K562 (cell line): Measurements from ENCODE around the gene JUND. TPM values are rescaled to one million over a fixed set of nuclear protein-coding genes. Genes with fewer than 3 reads are reported as not detected.

Source experiments
- CBX8 ChIP-seq: fragments of 200-600 bp; sonication (generic); IDR thresholded peaks from 2 replicates; pipeline ENCODE4 v1.6.1; 2012; ENCODE audit warnings: borderline replicate concordance, mixed run types, low read depth, mild to moderate bottlenecking, moderate library complexity, mixed read lengths, low read length, control low read depth, inconsistent platforms; ENCODE audit not compliant: poor library complexity, severe bottlenecking; ENCODE audit errors: extremely low read depth
- CSDE1 ChIP-seq, 2 experiments: fragments of 450-650 bp; IDR thresholded peaks; 2 replicates each; pipeline ENCODE4 v1.6.1; 2016; ENCODE audit warnings: mild to moderate bottlenecking in 1 of 2
- DPF2 ChIP-seq: fragments of 450-650 bp; IDR thresholded peaks from 2 replicates; pipeline ENCODE4 v1.6.1; 2016
- HDAC1 ChIP-seq, 2 experiments: fragments of 450-650 bp; IDR thresholded peaks; 2 replicates each; pipeline ENCODE4 v1.6.1; 2016 to 2017; ENCODE audit warnings: inconsistent platforms in 1 of 2, mild to moderate bottlenecking in 1 of 2, moderate library complexity in 1 of 2
- HDAC6 ChIP-seq: IDR thresholded peaks from 2 replicates; pipeline ENCODE4 v1.6.1; 2012; ENCODE audit warnings: low read depth, mild to moderate bottlenecking, control low read depth, inconsistent platforms, low read length, moderate library complexity
- MCM2 ChIP-seq: fragments of 450-650 bp; IDR thresholded peaks from 2 replicates; pipeline ENCODE4 v1.6.1; 2017; ENCODE audit warnings: low read depth, mild to moderate bottlenecking
- RBM22 ChIP-seq: fragments of 200-400 bp; formaldehyde crosslinking; IDR thresholded peaks from 2 replicates; pipeline ENCODE4 v1.6.1; 2018; ENCODE audit warnings: low read length, low read depth; ENCODE audit not compliant: poor library complexity, severe bottlenecking
- RBM25 ChIP-seq: fragments of 200-400 bp; formaldehyde crosslinking; IDR thresholded peaks from 2 replicates; pipeline ENCODE4 v1.6.1; 2018; ENCODE audit warnings: low read length, low read depth, moderate library complexity; ENCODE audit not compliant: severe bottlenecking
- SMAD1 ChIP-seq: fragments of 150-350 bp; IDR thresholded peaks from 2 replicates; pipeline ENCODE4 v1.6.1; 2014; ENCODE audit warnings: low read length, low read depth; ENCODE audit not compliant: partially characterized antibody
- TAF1 ChIP-seq: IDR thresholded peaks from 2 replicates; pipeline ENCODE4 v1.6.1; 2011; ENCODE audit warnings: mild to moderate bottlenecking, low read length, moderate library complexity; ENCODE audit not compliant: insufficient read depth, control insufficient read depth, severe bottlenecking; ENCODE audit errors: extremely low read depth
- TAF15 ChIP-seq: fragments of 200-400 bp; formaldehyde crosslinking; IDR thresholded peaks from 2 replicates; pipeline ENCODE4 v1.6.1; 2017; ENCODE audit warnings: mild to moderate bottlenecking, low read depth, low read length, moderate library complexity
- TAF9B ChIP-seq: fragments of 450-650 bp; IDR thresholded peaks from 2 replicates; pipeline ENCODE4 v1.6.1; 2018; ENCODE audit warnings: mild to moderate bottlenecking; ENCODE audit not compliant: partially characterized antibody
- TOE1 ChIP-seq, 2 experiments: fragments of 450-650 bp in 1 of 2; sonication (generic) in 1 of 2; formaldehyde crosslinking in 1 of 2; IDR thresholded peaks; 2 replicates each; pipeline versions ENCODE4 v1.7.1 to v1.8.0; 2016 to 2022; ENCODE audit warnings: borderline replicate concordance in 2 of 2, mild to moderate bottlenecking in 2 of 2, antibody characterized with exemption in 1 of 2, inconsistent platforms in 1 of 2, low read depth in 1 of 2, missing genetic modification reagents in 1 of 2, moderate library complexity in 1 of 2
- U2AF2 ChIP-seq: fragments of 200-400 bp; formaldehyde crosslinking; optimal IDR thresholded peaks from 2 replicates; pipeline ENCODE3; 2017; ENCODE audit warnings: low read depth, mild to moderate bottlenecking, low read length
- ZBTB8A ChIP-seq: fragments of 450-650 bp; IDR thresholded peaks from 2 replicates; pipeline ENCODE4 v1.6.1; 2018; ENCODE audit warnings: mild to moderate bottlenecking, moderate library complexity; ENCODE audit not compliant: partially characterized antibody
- ZNF584 ChIP-seq: fragments of 200-800 bp; sonication (Bioruptor generic); IDR thresholded peaks from 2 replicates; pipeline ENCODE4 v1.6.1; 2016; ENCODE audit warnings: low read depth, mild to moderate bottlenecking, missing genetic modification characterization, missing compliant biosample characterization
- polyA plus RNA-seq, 8 experiments: library from polyadenylated mRNA; depleted of rRNA in 4 of 8; stranded (reverse) in 5 of 8; unstranded in 3 of 8; fragments of >200 nt; fragmentation: Nextera tagmentation in 2 of 8; fragmentation: Illumina TruSeq in 1 of 8; extraction: Ambion mirVana in 2 of 8; extraction: Trizol in 1 of 8; gene quantifications; 2 replicates each; pipeline versions ENCODE4 v1.2.1 to v1.2.3, GENCODE V29; 2011 to 2014; ENCODE audit warnings: inconsistent platforms in 1 of 8, missing spikeins in 1 of 8
- total RNA-seq, 7 experiments: library from RNA; depleted of rRNA in 6 of 7; stranded (reverse); fragments of >200 nt in 6 of 7; fragmentation: Illumina TruSeq in 2 of 7; extraction: Trizol in 2 of 7; gene quantifications; 2 replicates each; pipeline versions ENCODE4 v1.2.1 to v1.2.3, GENCODE V29; 2011 to 2021; ENCODE audit warnings: low replicate concordance in 1 of 7
- TF ChIP-seq, protein P1 (sequence below): fragments of 250-450 bp; sonication (Bioruptor Pico); IDR thresholded peaks from 2 replicates; pipeline ENCODE4 v1.9.0; 2021; ENCODE audit warnings: mild to moderate bottlenecking, inconsistent platforms
- TF ChIP-seq, protein P2 (sequence below): sonication (generic); formaldehyde crosslinking; IDR thresholded peaks from 2 replicates; pipeline ENCODE4 v1.8.0; 2023; ENCODE audit warnings: mild to moderate bottlenecking, missing genetic modification reagents
- TF ChIP-seq, protein P3 (sequence below), 2 experiments: IDR thresholded peaks; 2 replicates each; pipeline ENCODE4 v1.6.1; 2011; ENCODE audit warnings: borderline replicate concordance in 1 of 2, control low read depth in 1 of 2, low read depth in 1 of 2, low read length in 1 of 2, mild to moderate bottlenecking in 1 of 2, mixed read lengths in 1 of 2, moderate library complexity in 1 of 2; ENCODE audit not compliant: insufficient read depth in 1 of 2, insufficient read length in 1 of 2, poor library complexity in 1 of 2, severe bottlenecking in 1 of 2; ENCODE audit errors: extremely low read depth in 1 of 2

The JUND gene
- total and polyA plus RNA-seq, 9 of the 15 experiments (the other 6 are each of a cell fraction or from before 2014, with no cell fraction given), result 6.4 to 286 (median 42.3) TPM

DNA sequence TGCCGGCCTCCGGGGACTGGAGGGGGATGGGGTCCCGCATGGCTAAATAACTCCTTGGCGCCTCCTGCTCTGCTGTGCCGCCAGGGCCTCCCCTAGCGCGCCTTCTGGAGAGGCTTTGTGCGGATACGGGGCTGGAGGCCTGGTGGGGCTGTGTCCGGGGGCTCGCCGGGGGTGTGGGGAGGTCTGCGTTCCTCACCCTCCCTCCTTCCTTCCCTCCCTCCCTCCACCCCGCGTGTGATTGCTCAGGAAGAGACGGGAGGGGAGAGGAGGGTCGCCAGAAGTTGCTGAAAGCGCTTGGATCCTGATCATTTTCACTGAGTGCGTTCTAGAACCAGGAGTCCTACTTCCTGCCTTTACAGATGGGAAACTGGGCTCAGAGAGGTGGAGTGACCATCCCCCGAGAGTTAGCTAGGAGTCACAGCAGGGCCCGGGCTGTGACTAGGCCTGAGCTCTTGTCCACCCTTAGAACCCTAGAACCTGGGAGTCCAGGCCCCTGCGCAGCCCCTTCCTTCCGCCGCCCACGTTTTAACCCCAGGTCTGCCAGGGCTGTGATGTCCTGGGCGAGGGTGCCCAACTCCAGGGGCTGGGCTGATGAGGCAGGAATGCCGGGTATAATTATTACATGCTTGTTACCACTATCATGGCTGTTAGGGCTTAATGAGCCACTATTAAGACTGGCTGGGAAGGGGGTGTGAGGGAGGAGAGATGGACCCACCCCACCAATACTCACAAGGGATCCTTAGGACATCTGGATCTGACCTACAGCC, 782 bp upstream of the JUND start (continued):
- TF ChIP-seq TAF9B, result peak; percentile 23
- no peak for TF ChIP-seq CBX8
- no peak for TF ChIP-seq SMAD1
- TF ChIP-seq ZNF584 (CRISPR knock-in tag), result 0 out of 2 replicates have a peak, but pooled peaks have one; percentile 32
- no peak for TF ChIP-seq CSDE1 (IDR thresholded peaks at IDR 0.05)
- no peak for TF ChIP-seq RBM22
- TF ChIP-seq RBM25, result no peak
- TF ChIP-seq, protein P1, sequence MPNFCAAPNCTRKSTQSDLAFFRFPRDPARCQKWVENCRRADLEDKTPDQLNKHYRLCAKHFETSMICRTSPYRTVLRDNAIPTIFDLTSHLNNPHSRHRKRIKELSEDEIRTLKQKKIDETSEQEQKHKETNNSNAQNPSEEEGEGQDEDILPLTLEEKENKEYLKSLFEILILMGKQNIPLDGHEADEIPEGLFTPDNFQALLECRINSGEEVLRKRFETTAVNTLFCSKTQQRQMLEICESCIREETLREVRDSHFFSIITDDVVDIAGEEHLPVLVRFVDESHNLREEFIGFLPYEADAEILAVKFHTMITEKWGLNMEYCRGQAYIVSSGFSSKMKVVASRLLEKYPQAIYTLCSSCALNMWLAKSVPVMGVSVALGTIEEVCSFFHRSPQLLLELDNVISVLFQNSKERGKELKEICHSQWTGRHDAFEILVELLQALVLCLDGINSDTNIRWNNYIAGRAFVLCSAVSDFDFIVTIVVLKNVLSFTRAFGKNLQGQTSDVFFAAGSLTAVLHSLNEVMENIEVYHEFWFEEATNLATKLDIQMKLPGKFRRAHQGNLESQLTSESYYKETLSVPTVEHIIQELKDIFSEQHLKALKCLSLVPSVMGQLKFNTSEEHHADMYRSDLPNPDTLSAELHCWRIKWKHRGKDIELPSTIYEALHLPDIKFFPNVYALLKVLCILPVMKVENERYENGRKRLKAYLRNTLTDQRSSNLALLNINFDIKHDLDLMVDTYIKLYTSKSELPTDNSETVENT (CRISPR knock-in tag), result no peak
- no peak for TF ChIP-seq HDAC6
- peak; percentile 68 for TF ChIP-seq TAF1
- TF ChIP-seq ZBTB8A, result no peak
- TF ChIP-seq HDAC1 (IDR thresholded peaks at IDR 0.05), result peak in 1 of 2 experiments; percentile 56; a peak in 2 of 4 replicates
- TF ChIP-seq DPF2, result peak; percentile 29; the same call in 1 of the 2 replicates
- TF ChIP-seq TOE1 (IDR thresholded peaks at IDR 0.05; ENCODE audit: borderline replicate concordance), result 0 out of 2 replicates have a peak, but pooled peaks have one; percentile 18
- TF ChIP-seq TOE1 (CRISPR knock-in tag; IDR thresholded peaks at IDR 0.05; ENCODE audit: borderline replicate concordance, low read depth), result no peak
- TF ChIP-seq TAF15, result no peak
- TF ChIP-seq, protein P2, sequence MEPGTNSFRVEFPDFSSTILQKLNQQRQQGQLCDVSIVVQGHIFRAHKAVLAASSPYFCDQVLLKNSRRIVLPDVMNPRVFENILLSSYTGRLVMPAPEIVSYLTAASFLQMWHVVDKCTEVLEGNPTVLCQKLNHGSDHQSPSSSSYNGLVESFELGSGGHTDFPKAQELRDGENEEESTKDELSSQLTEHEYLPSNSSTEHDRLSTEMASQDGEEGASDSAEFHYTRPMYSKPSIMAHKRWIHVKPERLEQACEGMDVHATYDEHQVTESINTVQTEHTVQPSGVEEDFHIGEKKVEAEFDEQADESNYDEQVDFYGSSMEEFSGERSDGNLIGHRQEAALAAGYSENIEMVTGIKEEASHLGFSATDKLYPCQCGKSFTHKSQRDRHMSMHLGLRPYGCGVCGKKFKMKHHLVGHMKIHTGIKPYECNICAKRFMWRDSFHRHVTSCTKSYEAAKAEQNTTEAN (CRISPR knock-in tag), result no peak
- TF ChIP-seq, protein P3, sequence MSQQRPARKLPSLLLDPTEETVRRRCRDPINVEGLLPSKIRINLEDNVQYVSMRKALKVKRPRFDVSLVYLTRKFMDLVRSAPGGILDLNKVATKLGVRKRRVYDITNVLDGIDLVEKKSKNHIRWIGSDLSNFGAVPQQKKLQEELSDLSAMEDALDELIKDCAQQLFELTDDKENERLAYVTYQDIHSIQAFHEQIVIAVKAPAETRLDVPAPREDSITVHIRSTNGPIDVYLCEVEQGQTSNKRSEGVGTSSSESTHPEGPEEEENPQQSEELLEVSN (IDR thresholded peaks at IDR 0.05; ENCODE audit: borderline replicate concordance in 1 of 2, extremely low read depth in 1 of 2, insufficient read depth in 1 of 2, insufficient read length in 1 of 2, low read depth in 1 of 2, low read length in 1 of 2, poor library complexity in 1 of 2, severe bottlenecking in 1 of 2), result peak in 1 of 2 experiments; percentile 57
- no peak for TF ChIP-seq MCM2
- TF ChIP-seq U2AF2, result no peak
